Lung (tissue), 16 donors: ENCODE results near the gene ARL14EP. TPM values are rescaled to one million over a fixed set of nuclear protein-coding genes. Genes with fewer than 3 reads are reported as not detected.

Experiments used
- ATAC-seq: fragments of 200-7000 bp; cut with Tn5 transposase; one replicate; pipeline ENCODE4 v1.9.1; 2020; ENCODE audit warnings: moderate number of reproducible peaks; ENCODE audit not compliant: insufficient read depth, low FRiP score
- DNase-seq, 3 donors: peaks; one replicate each; pipeline ENCODE4 v3.0.0-alpha.2; 2013 to 2017
- H3K27ac ChIP-seq, 2 donors: one replicate each; pipeline ENCODE4 v1.5.1; 2013; ENCODE audit warnings: mild to moderate bottlenecking in 2 of 2, moderate library complexity in 2 of 2, control low read depth in 1 of 2, inconsistent platforms in 1 of 2, low read depth in 1 of 2, low read length in 1 of 2
- H3K27me3 ChIP-seq, 3 donors: one replicate each; pipeline ENCODE4 v1.5.1; 2013; ENCODE audit warnings: low read length in 2 of 3; ENCODE audit not compliant: control insufficient read depth in 3 of 3, insufficient read depth in 3 of 3
- H3K36me3 ChIP-seq, 4 donors: one replicate each; pipeline ENCODE4 v1.5.1; 2013; ENCODE audit warnings: low read length in 4 of 4, mild to moderate bottlenecking in 1 of 4, moderate library complexity in 1 of 4; ENCODE audit not compliant: control insufficient read depth in 4 of 4, insufficient read depth in 4 of 4
- H3K4me1 ChIP-seq, 5 donors: one replicate each; pipeline ENCODE4 v1.5.1; 2013; ENCODE audit warnings: low read length in 5 of 5, mild to moderate bottlenecking in 2 of 5, moderate library complexity in 1 of 5; ENCODE audit not compliant: control insufficient read depth in 5 of 5, insufficient read depth in 5 of 5
- H3K4me3 ChIP-seq: one replicate; pipeline ENCODE4 v1.5.1; 2013; ENCODE audit warnings: mild to moderate bottlenecking, control low read depth, moderate library complexity
- H3K9ac ChIP-seq, 2 donors: one replicate each; pipeline ENCODE4 v1.5.1; 2013; ENCODE audit warnings: low read length in 2 of 2, control low read depth in 1 of 2; ENCODE audit not compliant: insufficient read depth in 1 of 2
- H3K9me3 ChIP-seq, 4 donors: one replicate each; pipeline ENCODE4 v1.5.1; 2013; ENCODE audit warnings: low read length in 3 of 4, mild to moderate bottlenecking in 1 of 4, moderate library complexity in 1 of 4; ENCODE audit not compliant: control insufficient read depth in 4 of 4, insufficient read depth in 3 of 4
- WGBS, 2 donors: extraction: QIAGEN DNeasy Blood & Tissue Kit; methylation state at CpG; one replicate each; pipeline ENCODE4 v1.1.7; 2013; 5-methylcytosine and 5-hydroxymethylcytosine counted together
- long read RNA-seq, 5 donors: transcript quantifications; one replicate each; lab custom pipeline, GENCODE V29; 2026
- polyA plus RNA-seq, 2 donors: library from polyadenylated mRNA; stranded (reverse); fragments of 200-250 nt; gene quantifications; one replicate each; pipeline ENCODE4 v1.2.1, GENCODE V29; 2013
- total RNA-seq, 2 donors: library from RNA; depleted of rRNA in 1 of 2; stranded (reverse); fragments of >200 nt in 1 of 2; gene quantifications; one replicate each; pipeline ENCODE4 v1.2.1, GENCODE V29; 2014 to 2021
- TF ChIP-seq, protein P1 (sequence below): IDR thresholded peaks from 2 replicates; pipeline ENCODE4 v1.5.1; 2012; ENCODE audit warnings: mild to moderate bottlenecking; ENCODE audit errors: control extremely low read depth, extremely low read depth
- donor health status: control.
- donor health status: control.
- donor health status: Bipolar disorder and iron deficiency.
- donor health status: healthy.
- donor health status: DM: yes; HTN: yes; CAD: no.

ARL14EP gene
- total RNA-seq (10 to 100 TPM; 15.8 to 29.4 TPM), polyA plus RNA-seq (10 to 100 TPM in 1 of 2 donors, 1 to 10 TPM in 1; 8.3 to 10.2 TPM)
- long read RNA-seq, donor 1, transcript ARL14EP-201 (4 exons, 2,430 nt), result major isoform, 15 of 27 reads
- long read RNA-seq, donor 1, partial matches to known transcripts, result 8 of 27 reads
- long read RNA-seq, donor 1, other reads (novel, unspliced or antisense), result 0 of 27 reads
- long read RNA-seq, donor 2, transcript ARL14EP-201 (4 exons, 2,430 nt), result major isoform, 7 of 21 reads
- long read RNA-seq, donor 2, partial matches to known transcripts, result 12 of 21 reads
- long read RNA-seq, donor 2, other reads (novel, unspliced or antisense), result 0 of 21 reads
- long read RNA-seq, donor 3, transcript ARL14EP-203 (2 exons, 587 nt), result minor isoform, 5 of 13 reads
- long read RNA-seq, donor 3, transcript ARL14EP-201 (4 exons, 2,430 nt), result major isoform, 7 of 13 reads
- long read RNA-seq, donor 3, partial matches to known transcripts, result 0 of 13 reads
- long read RNA-seq, donor 3, other reads (novel, unspliced or antisense), result 0 of 13 reads
- long read RNA-seq, donor 4, transcript ARL14EP-201 (4 exons, 2,430 nt), result minor isoform, 5 of 14 reads
- long read RNA-seq, donor 4, transcript ARL14EP-203 (2 exons, 587 nt), result major isoform, 7 of 14 reads
- long read RNA-seq, donor 4, partial matches to known transcripts, result 0 of 14 reads
- long read RNA-seq, donor 4, other reads (novel, unspliced or antisense), result 0 of 14 reads
- long read RNA-seq, donor 5, transcript ARL14EP-201 (4 exons, 2,430 nt), result major isoform, 10 of 34 reads
- long read RNA-seq, donor 5, partial matches to known transcripts, result 22 of 34 reads
- long read RNA-seq, donor 5, other reads (novel, unspliced or antisense), result 0 of 34 reads

DNA sequence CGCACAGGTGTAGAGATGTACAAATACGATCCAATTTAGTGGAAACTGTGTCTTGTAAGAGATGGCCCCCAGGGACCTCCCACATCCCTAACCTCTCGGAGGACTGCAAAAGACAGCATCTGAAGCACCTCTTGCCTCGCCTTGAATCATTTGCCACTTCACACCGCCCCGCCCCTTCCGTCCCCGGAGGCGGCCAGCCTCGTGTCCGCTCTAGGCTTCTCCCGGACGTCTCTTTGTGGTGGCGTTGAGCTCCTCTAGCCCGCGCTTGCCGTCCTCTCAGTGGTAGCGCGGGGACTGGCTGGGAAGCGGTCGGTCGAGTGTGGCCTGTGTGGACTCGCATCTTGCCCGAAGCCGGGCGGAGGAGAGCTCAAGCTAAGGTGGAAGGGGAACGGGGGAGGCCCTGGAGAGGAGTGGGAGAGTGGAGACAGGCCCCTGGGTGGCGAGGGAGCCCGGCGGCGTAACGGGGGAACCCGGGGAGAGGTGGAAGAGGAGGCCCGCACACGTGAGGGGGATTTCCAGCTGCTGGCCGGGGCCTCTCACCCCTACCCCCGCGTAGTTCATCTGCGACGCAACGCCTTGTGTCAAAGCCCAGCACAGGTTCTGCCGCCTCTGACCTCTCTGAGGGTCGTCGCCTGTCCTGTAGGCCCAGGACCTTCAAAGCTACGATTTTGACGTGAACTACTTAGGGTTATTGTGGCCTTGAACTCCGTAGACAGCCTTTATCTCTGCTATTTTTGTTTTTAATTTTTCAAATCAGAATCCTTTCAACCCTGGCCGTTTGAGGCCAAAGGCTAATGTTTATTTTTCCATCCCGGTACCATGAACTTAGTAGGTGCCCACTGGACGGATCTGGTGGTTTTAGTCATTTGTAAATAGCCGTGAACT is at the start of gene ARL14EP:
ARL14EP (plus strand) TSS at position 279 of the 885 bp plus-strand sequence. CDS start 7,845 bp downstream, outside the sequence.
- TF ChIP-seq, protein P1, sequence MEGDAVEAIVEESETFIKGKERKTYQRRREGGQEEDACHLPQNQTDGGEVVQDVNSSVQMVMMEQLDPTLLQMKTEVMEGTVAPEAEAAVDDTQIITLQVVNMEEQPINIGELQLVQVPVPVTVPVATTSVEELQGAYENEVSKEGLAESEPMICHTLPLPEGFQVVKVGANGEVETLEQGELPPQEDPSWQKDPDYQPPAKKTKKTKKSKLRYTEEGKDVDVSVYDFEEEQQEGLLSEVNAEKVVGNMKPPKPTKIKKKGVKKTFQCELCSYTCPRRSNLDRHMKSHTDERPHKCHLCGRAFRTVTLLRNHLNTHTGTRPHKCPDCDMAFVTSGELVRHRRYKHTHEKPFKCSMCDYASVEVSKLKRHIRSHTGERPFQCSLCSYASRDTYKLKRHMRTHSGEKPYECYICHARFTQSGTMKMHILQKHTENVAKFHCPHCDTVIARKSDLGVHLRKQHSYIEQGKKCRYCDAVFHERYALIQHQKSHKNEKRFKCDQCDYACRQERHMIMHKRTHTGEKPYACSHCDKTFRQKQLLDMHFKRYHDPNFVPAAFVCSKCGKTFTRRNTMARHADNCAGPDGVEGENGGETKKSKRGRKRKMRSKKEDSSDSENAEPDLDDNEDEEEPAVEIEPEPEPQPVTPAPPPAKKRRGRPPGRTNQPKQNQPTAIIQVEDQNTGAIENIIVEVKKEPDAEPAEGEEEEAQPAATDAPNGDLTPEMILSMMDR, result no peak
- 1% methylated on average over 51 of the region's 51 CpGs for WGBS, 2 donors
- H3K9me3 ChIP-seq, result no peaks in the 10 kb centered on the region
- H3K4me3 ChIP-seq, result peak within 1 kb of the TSS; percentile 97
- H3K9ac ChIP-seq, result peak within 1 kb of the TSS; percentile 96
- H3K36me3 ChIP-seq, result no peaks in the 10 kb centered on the region
- no peaks in the 10 kb centered on the region for H3K27me3 ChIP-seq
- DNase-seq, result peak; percentile 95 to 98 (median 96)
- H3K4me1 ChIP-seq, result peaks cover 0 to 24% (median 12%) of the 10 kb centered on the region in 5 donors
- peak; percentile 100 for ATAC-seq
- H3K27ac ChIP-seq, result peak within 1 kb of the TSS; percentile 89 to 99

DNA sequence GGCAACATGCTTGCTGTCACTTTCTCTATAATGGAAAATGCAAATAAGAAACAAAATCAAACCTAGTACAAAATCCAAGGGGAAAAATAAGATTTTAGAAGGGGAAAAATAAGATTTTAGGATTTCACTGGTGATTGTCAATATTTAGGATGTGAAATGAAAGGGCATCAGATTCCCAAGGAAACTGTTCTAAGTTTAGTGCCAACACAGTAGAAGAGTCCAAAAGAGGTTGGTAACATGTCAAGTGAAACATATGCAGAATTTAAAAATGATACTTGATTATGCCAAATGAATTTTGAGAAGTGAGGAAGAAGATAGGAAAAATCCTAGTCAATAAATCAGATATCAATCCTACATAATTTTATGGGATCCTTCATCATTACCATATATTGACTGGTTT is 45.7 kb upstream of the ARL14EP start:
- peaks cover 0 to under 1% (median 0%) of the 10 kb centered on the region in 4 donors for H3K9me3 ChIP-seq
- no peaks in the 10 kb centered on the region for H3K4me1 ChIP-seq
- H3K36me3 ChIP-seq, result no peaks in the 10 kb centered on the region
- H3K9ac ChIP-seq, result no peak overlapping the region
- H3K27ac ChIP-seq, result no peak overlapping the region
- no peak overlapping the region for H3K4me3 ChIP-seq
- TF ChIP-seq, protein P1, result no peak
- ATAC-seq (no peak), DNase-seq (no peak)
- H3K27me3 ChIP-seq, result peaks cover 0 to 2% (median 0%) of the 10 kb centered on the region in 3 donors

DNA sequence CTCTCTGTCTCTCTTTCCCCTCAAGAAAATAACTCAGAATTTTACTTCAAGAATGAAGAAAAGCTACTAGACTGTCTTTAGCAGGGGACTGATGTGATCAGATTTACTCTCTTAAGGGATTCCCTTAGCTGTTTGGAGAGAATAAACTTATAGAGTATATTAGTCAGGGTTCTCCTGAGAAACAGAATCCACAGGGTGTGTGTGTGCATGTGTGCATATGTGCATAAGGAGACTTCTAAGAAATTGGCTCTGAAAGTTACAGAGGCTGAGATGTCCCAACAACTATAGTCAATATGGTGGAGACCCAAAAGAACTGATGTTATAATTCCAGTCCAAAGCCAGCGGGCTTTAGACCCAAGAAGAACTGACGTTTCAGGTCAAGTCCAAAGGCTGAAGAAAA is 43.1 kb upstream of the ARL14EP start:
- TF ChIP-seq, protein P1, result no peak
- Histone ChIP-seq H3K9ac (no peak overlapping the region), H3K4me3 (no peak overlapping the region), H3K27ac (no peak overlapping the region), H3K36me3 (no peaks in the 10 kb centered on the region), H3K27me3 (no peaks in the 10 kb centered on the region), H3K4me1 (no peaks in the 10 kb centered on the region), H3K9me3 (peaks cover 0 to 2% (median 0%) of the 10 kb centered on the region in 4 donors)
- no peak for DNase-seq
- WGBS, 2 donors, result 89 to 90% methylated on average over 2 of the region's 2 CpGs
- ATAC-seq, result no peak
